Measurements from ENCODE around the gene EYS.

Gene EYS

DNA sequence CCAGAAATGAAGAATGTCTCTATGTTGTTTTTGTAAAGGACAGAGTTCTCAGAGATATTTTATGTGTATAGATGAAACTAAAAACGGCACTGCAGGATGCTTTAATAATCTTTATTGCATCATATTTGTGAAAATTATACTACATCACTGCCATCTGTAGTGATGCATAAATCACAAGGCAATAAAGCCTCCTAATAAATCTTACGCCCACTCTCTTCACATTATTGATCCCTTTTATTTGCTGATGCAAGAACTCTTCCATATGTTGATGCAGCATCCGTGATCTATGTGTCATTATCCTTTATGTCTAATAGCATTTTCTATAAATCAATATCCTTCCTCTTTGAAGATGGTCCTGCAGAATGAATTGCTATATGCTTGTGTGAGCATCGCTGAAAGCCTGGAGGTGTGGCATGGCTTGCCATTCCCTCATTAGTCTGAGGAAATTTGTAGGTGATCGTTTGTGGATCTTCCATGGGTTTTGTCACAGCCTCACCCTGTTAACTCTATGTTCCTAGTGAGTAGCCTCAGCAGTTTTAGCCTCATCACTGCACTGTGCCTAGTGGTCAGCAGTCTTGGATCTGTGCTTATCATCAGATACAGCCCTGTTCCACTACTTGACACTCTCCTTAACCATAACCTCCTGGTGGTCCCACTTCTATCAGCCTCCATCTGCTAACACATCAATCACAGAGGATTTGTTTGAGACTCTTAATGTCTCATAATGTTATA lies 983.5 kb downstream of the EYS start:
- H3K27me3 ChIP-seq (ENCODE audit: control insufficient read depth, insufficient read depth, low read length), result no peaks in the 10 kb centered on the region
- H3K9me3 ChIP-seq (replicated peaks; ENCODE audit: low read length), result peaks cover 2% of the 10 kb centered on the region
- H3K4me3 ChIP-seq (ENCODE audit: low read length), result no peak overlapping the region
- H3K4me2 ChIP-seq (ENCODE audit: low read length), result no peak overlapping the region
- H3K9ac ChIP-seq (ENCODE audit: low read depth, low read length), result no peak overlapping the region
- no peaks in the 10 kb centered on the region for H3K36me3 ChIP-seq (ENCODE audit: insufficient read depth, low read length)
- no peaks in the 10 kb centered on the region for H3K4me1 ChIP-seq (ENCODE audit: control insufficient read depth, insufficient read depth, low read length)

GRCh38 chr6:64721865-64722264 lies 985.2 kb downstream of the EYS start:
- H3K4me2 ChIP-seq (ENCODE audit: low read length), result no peak overlapping the region
- H3K4me1 ChIP-seq (ENCODE audit: control insufficient read depth, insufficient read depth, low read length), result no peaks in the 10 kb centered on the region
- no peaks in the 10 kb centered on the region for H3K27me3 ChIP-seq (ENCODE audit: control insufficient read depth, insufficient read depth, low read length)
- no peak overlapping the region for H3K9ac ChIP-seq (ENCODE audit: low read depth, low read length)
- peaks cover 2% of the 10 kb centered on the region for H3K9me3 ChIP-seq (replicated peaks; ENCODE audit: low read length)
- H3K36me3 ChIP-seq (ENCODE audit: insufficient read depth, low read length), result no peaks in the 10 kb centered on the region
- no peak overlapping the region for H3K4me3 ChIP-seq (ENCODE audit: low read length)

DNA sequence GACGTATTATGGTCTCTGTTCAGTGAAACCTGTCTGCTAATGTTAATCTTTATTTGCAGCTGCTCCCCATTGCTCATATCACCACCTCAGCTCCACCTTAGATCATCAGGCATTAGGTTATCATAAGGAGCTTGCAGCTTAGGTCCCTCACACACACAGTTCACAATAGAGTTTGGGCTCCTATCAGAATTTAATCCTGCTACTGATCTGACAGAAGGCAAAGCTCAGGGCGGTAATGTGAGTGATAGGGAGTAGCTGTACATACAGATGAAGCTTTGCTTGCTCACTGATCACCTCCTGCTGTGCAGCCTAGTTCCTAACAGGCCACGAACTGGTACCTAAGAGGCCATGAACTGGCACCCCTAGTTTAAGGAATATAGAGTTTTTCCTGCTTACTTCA lies 989.7 kb downstream of the EYS start:
- H3K9ac ChIP-seq (ENCODE audit: low read depth, low read length), result no peak overlapping the region
- no peak overlapping the region for H3K4me3 ChIP-seq (ENCODE audit: low read length)
- H3K27me3 ChIP-seq (ENCODE audit: control insufficient read depth, insufficient read depth, low read length), result no peaks in the 10 kb centered on the region
- no peak overlapping the region for H3K4me2 ChIP-seq (ENCODE audit: low read length)
- H3K36me3 ChIP-seq (ENCODE audit: insufficient read depth, low read length), result no peaks in the 10 kb centered on the region
- no peaks in the 10 kb centered on the region for H3K4me1 ChIP-seq (ENCODE audit: control insufficient read depth, insufficient read depth, low read length)
- peaks cover 5% of the 10 kb centered on the region for H3K9me3 ChIP-seq (replicated peaks; ENCODE audit: low read length)

DNA sequence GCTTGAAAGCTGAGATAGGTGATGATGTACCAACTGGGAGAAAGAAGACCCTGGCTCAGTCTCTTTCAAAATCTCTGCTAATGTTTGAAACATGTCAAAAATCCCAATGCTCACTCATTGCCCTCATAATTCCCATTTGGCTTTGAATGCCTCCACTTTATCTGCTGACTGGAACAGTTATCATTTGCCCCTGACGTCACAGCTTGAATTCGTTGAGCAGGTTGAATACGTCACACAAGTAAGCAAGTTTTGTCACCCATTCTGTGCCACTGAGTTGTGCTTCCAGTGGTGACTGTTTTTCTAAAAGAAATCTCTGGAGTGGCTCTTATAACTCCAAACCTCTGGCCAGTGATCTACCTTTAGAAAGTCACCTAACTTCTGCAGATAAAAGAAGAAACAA lies 991.4 kb downstream of the EYS start:
- Histone ChIP-seq H3K27me3 (ENCODE audit: control insufficient read depth, insufficient read depth, low read length) (no peaks in the 10 kb centered on the region), H3K4me1 (ENCODE audit: control insufficient read depth, insufficient read depth, low read length) (no peaks in the 10 kb centered on the region), H3K4me2 (ENCODE audit: low read length) (no peak overlapping the region)

DNA sequence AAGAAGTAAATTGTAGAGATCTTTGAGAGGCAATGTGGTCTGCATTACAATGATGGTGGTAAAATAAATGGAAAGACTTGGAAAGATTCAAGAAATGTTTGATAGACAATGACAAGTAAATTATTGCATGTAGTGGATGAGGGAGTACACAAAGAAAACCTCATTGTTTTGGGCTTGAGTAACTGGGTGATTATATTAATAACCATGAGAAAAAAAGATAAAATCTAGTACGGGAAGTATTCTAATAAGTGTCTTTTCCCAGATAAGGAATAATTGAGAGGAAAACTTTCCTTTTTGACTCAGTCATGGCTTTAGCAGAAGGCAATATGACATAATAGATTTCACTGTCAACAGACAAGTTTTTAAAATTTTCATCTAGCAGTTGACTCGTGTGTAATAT lies 993.0 kb downstream of the EYS start:
- no peak overlapping the region for H3K4me2 ChIP-seq (ENCODE audit: low read length)
- H3K9ac ChIP-seq (ENCODE audit: low read depth, low read length), result no peak overlapping the region
- H3K4me1 ChIP-seq (ENCODE audit: control insufficient read depth, insufficient read depth, low read length), result no peaks in the 10 kb centered on the region
- peaks cover 5% of the 10 kb centered on the region for H3K9me3 ChIP-seq (replicated peaks; ENCODE audit: low read length)
- no peaks in the 10 kb centered on the region for H3K27me3 ChIP-seq (ENCODE audit: control insufficient read depth, insufficient read depth, low read length)
- H3K36me3 ChIP-seq (ENCODE audit: insufficient read depth, low read length), result no peaks in the 10 kb centered on the region
- H3K4me3 ChIP-seq (ENCODE audit: low read length), result no peak overlapping the region

More for the DNA sequence above, 991.4 kb downstream of the EYS start:
- no peaks in the 10 kb centered on the region for H3K36me3 ChIP-seq (ENCODE audit: insufficient read depth, low read length)
- H3K4me3 ChIP-seq (ENCODE audit: low read length), result no peak overlapping the region
- H3K9ac ChIP-seq (ENCODE audit: low read depth, low read length), result no peak overlapping the region
- H3K9me3 ChIP-seq (replicated peaks; ENCODE audit: low read length), result peaks cover 5% of the 10 kb centered on the region

DNA sequence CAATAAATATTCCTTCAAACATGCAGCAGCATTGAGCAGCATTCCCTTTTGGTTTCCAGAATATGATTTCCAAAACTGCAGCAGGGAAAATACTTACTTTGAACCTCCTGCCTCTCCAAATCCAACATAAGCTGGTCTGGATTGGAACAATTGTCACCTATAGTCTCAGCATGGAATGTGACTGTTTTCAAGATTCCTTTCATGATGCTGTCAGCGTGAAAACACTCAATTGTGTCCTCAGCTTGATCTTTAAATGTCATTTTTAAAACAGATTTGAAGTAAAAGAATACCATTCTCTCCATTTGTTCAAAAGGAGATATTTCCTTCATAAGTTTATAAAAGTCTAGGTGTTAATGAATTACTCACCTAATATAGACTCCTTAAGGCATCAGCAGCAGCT lies 993.9 kb downstream of the EYS start:
- H3K36me3 ChIP-seq (ENCODE audit: insufficient read depth, low read length), result no peaks in the 10 kb centered on the region
- no peak overlapping the region for H3K9ac ChIP-seq (ENCODE audit: low read depth, low read length)
- no peak overlapping the region for H3K4me2 ChIP-seq (ENCODE audit: low read length)
- H3K27me3 ChIP-seq (ENCODE audit: control insufficient read depth, insufficient read depth, low read length), result no peaks in the 10 kb centered on the region
- no peak overlapping the region for H3K4me3 ChIP-seq (ENCODE audit: low read length)
- H3K4me1 ChIP-seq (ENCODE audit: control insufficient read depth, insufficient read depth, low read length), result no peaks in the 10 kb centered on the region
- peaks cover 5% of the 10 kb centered on the region for H3K9me3 ChIP-seq (replicated peaks; ENCODE audit: low read length)

GRCh38 chr6:64712606-64713005 lies 994.4 kb downstream of the EYS start:
- peaks cover 5% of the 10 kb centered on the region for H3K9me3 ChIP-seq (replicated peaks; ENCODE audit: low read length)
- no peaks in the 10 kb centered on the region for H3K27me3 ChIP-seq (ENCODE audit: control insufficient read depth, insufficient read depth, low read length)
- H3K36me3 ChIP-seq (ENCODE audit: insufficient read depth, low read length), result no peaks in the 10 kb centered on the region
- no peak overlapping the region for H3K9ac ChIP-seq (ENCODE audit: low read depth, low read length)
- no peak overlapping the region for H3K4me2 ChIP-seq (ENCODE audit: low read length)
- H3K4me1 ChIP-seq (ENCODE audit: control insufficient read depth, insufficient read depth, low read length), result no peaks in the 10 kb centered on the region
- no peak overlapping the region for H3K4me3 ChIP-seq (ENCODE audit: low read length)

DNA sequence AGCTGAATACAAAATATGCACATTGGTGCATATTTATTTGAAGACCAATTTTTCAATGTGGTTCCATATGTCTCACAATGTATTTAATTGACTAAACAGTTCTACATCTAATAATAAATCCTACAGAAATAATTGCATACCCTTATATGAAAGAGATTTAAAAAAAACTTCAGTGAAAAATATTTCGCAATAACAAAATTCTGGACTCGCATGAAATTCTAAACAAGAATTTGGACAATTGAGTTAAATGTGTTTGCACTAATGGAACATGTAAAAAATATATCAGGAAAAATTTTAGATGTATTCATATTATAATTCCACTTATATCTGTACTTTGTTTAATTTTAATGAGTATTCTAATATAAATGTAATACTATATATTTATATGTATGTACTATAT lies 1003.1 kb downstream of the EYS start:
- Histone ChIP-seq H3K27me3 (ENCODE audit: control insufficient read depth, insufficient read depth, low read length) (no peaks in the 10 kb centered on the region), H3K4me2 (ENCODE audit: low read length) (no peak overlapping the region), H3K9me3 (replicated peaks; ENCODE audit: low read length) (peaks cover 2% of the 10 kb centered on the region), H3K4me1 (ENCODE audit: control insufficient read depth, insufficient read depth, low read length) (no peaks in the 10 kb centered on the region), H3K4me3 (ENCODE audit: low read length) (no peak overlapping the region), H3K9ac (ENCODE audit: low read depth, low read length) (no peak overlapping the region), H3K36me3 (ENCODE audit: insufficient read depth, low read length) (no peaks in the 10 kb centered on the region)

DNA sequence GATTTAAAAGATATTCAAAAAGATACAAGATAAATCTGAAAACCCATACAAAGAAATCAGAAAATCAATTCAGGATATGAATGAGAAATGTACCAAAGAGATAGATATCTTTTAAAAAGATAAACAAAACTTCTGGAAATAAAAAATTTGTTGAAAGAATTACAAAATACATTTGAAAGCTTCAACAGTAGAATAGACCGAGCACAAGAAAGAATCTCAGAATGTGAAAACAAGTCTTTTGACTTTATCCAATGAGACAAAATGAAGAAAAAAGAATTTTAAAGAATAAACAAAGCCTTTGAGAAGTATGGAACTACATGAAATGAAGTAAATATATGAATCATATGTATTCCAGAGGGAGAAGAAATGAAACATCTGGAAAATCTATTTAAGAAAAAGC lies 1011.0 kb downstream of the EYS start:
- Histone ChIP-seq H3K27me3 (ENCODE audit: control insufficient read depth, insufficient read depth, low read length) (no peaks in the 10 kb centered on the region), H3K4me2 (ENCODE audit: low read length) (no peak overlapping the region), H3K4me3 (ENCODE audit: low read length) (no peak overlapping the region), H3K9ac (ENCODE audit: low read depth, low read length) (no peak overlapping the region), H3K9me3 (replicated peaks; ENCODE audit: low read length) (peaks cover 4% of the 10 kb centered on the region), H3K36me3 (ENCODE audit: insufficient read depth, low read length) (no peaks in the 10 kb centered on the region), H3K4me1 (ENCODE audit: control insufficient read depth, insufficient read depth, low read length) (no peaks in the 10 kb centered on the region)

DNA sequence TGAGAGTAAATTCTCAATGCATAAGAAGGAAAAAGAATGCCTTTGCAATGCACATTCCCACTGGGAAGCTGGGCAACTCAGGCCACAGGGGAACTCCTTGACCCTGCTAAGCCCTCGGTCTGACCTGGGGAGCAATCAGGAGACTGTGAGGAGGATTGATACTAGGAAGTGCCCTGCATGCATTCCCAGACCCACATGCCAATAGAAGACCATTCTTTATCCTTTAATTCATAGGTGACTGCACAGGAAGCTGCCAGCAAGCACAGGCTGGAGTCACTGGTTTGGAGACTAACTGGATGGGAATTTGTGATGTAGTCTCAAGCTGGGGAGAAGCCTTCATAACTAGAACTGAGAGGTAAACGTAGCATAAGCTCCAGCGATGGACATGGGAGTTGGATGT lies 1012.7 kb downstream of the EYS start:
- Histone ChIP-seq H3K9ac (ENCODE audit: low read depth, low read length) (no peak overlapping the region), H3K36me3 (ENCODE audit: insufficient read depth, low read length) (no peaks in the 10 kb centered on the region), H3K9me3 (replicated peaks; ENCODE audit: low read length) (peaks cover 4% of the 10 kb centered on the region), H3K27me3 (ENCODE audit: control insufficient read depth, insufficient read depth, low read length) (no peaks in the 10 kb centered on the region), H3K4me2 (ENCODE audit: low read length) (no peak overlapping the region), H3K4me3 (ENCODE audit: low read length) (no peak overlapping the region), H3K4me1 (ENCODE audit: control insufficient read depth, insufficient read depth, low read length) (no peaks in the 10 kb centered on the region)

DNA sequence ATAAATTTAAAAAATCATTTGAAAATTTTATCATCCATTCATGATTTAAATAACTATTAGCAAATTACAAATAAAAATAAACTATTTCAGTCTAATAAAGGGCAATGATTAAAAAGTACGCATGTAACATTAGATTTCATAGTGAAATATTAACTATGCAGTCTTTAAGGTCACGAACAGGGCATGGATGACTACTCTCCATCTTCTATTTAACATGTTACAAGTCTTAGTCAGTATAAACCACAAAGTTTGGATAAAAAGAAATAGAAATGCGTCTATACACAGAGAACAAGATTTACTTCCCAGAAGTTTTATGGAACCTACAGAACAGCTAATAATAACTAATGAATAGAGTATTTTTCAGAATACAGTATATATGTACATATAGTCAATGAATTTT lies 1016.0 kb downstream of the EYS start:
- Histone ChIP-seq H3K9me3 (replicated peaks; ENCODE audit: low read length) (peaks cover 4% of the 10 kb centered on the region), H3K9ac (ENCODE audit: low read depth, low read length) (no peak overlapping the region), H3K36me3 (ENCODE audit: insufficient read depth, low read length) (no peaks in the 10 kb centered on the region), H3K27me3 (ENCODE audit: control insufficient read depth, insufficient read depth, low read length) (no peaks in the 10 kb centered on the region), H3K4me1 (ENCODE audit: control insufficient read depth, insufficient read depth, low read length) (no peaks in the 10 kb centered on the region), H3K4me2 (ENCODE audit: low read length) (no peak overlapping the region), H3K4me3 (ENCODE audit: low read length) (no peak overlapping the region)

DNA sequence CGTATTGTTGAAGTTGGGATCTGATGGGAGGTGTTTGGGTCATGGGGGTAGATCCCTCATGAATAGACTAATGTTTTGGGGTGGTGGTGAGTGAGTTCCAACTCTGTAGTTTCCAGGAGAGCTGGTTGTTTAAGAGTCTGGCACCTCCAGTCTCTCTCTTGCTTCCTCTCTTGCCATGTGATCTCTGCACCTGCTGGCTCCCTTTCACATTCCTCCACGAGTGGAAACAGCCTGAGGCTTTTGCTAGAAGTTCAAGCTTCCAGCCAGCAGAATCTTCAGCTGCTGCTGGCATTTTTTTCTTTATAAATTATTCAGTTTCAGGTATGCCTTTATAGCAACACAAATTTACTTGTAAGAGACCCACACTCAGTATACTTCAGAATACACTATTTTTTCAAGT lies 1021.6 kb downstream of the EYS start:
- H3K4me1 ChIP-seq (ENCODE audit: control insufficient read depth, insufficient read depth, low read length), result no peaks in the 10 kb centered on the region
- peaks cover 2% of the 10 kb centered on the region for H3K9me3 ChIP-seq (replicated peaks; ENCODE audit: low read length)
- H3K4me2 ChIP-seq (ENCODE audit: low read length), result no peak overlapping the region
- no peaks in the 10 kb centered on the region for H3K36me3 ChIP-seq (ENCODE audit: insufficient read depth, low read length)
- H3K27me3 ChIP-seq (ENCODE audit: control insufficient read depth, insufficient read depth, low read length), result no peaks in the 10 kb centered on the region
- no peak overlapping the region for H3K9ac ChIP-seq (ENCODE audit: low read depth, low read length)
- no peak overlapping the region for H3K4me3 ChIP-seq (ENCODE audit: low read length)

Measured in skeletal muscle satellite cell (primary cell).